Subcutaneous adipose tissue (tissue), 4 donors: ENCODE results near the gene PPP2R5C. TPM values are rescaled to one million over a fixed set of nuclear protein-coding genes. Genes with fewer than 3 reads are reported as not detected.

Experiments used
- CTCF ChIP-seq: fragments of 450-650 bp; IDR thresholded peaks from one replicate; pipeline ENCODE4 v1.5.1; 2016; ENCODE audit warnings: low read depth, mild to moderate bottlenecking, control low read depth, antibody characterized with exemption, moderate library complexity
- total RNA-seq, 4 donors: library from RNA; depleted of rRNA; stranded (reverse); fragments of >200 nt; gene quantifications; one replicate each; pipeline ENCODE4 v1.1.0, GENCODE V29; 2016

Gene PPP2R5C
- total RNA-seq, 4 donors from 2014 or later, result 98.9 to 127 (median 102) TPM

GRCh38 chr14:101844219-101844618 is 82.7 kb downstream of the PPP2R5C start:
- no peak for TF ChIP-seq CTCF

GRCh38 chr14:101844751-101845150 is 83.2 kb downstream of the PPP2R5C start:
- no peak for TF ChIP-seq CTCF

- TF ChIP-seq CTCF, result no peak
Measured at GRCh38 chr14:101845496-101845895, 84.0 kb downstream of the PPP2R5C start.

- TF ChIP-seq CTCF, result no peak
Measured at GRCh38 chr14:101845896-101846295, 84.4 kb downstream of the PPP2R5C start.

GRCh38 chr14:101849125-101849524 is 87.6 kb downstream of the PPP2R5C start:
- TF ChIP-seq CTCF, result no peak

- no peak for TF ChIP-seq CTCF
Measured at GRCh38 chr14:101849640-101850039, 88.1 kb downstream of the PPP2R5C start.

- TF ChIP-seq CTCF, result no peak
Measured at GRCh38 chr14:101851183-101851582, 89.7 kb downstream of the PPP2R5C start.
